MM.1S (cell line): ENCODE measurements around the gene TMEM125.

Experiments
- DNase-seq: peaks from one replicate; pipeline ENCODE4 v3.0.0-alpha.2; 2015
- H2AFZ ChIP-seq: fragments of 300-600 bp; sonication (generic); 2 replicates; pipeline ENCODE4 v1.6.0; 2016; ENCODE audit warnings: antibody characterized with exemption, low read length
- H3F3A ChIP-seq: fragments of 300-600 bp; sonication (generic); 2 replicates; pipeline ENCODE4 v1.6.1; 2016; ENCODE audit warnings: mild to moderate bottlenecking, antibody characterized with exemption, low read length, moderate library complexity, mixed read lengths; ENCODE audit not compliant: insufficient read depth
- H3K27ac ChIP-seq: fragments of 300-600 bp; sonication (generic); 2 replicates; pipeline ENCODE4 v1.5.1; 2016; ENCODE audit warnings: mild to moderate bottlenecking, low read length
- H3K27me3 ChIP-seq: fragments of 300-600 bp; sonication (generic); replicated peaks from 2 replicates; pipeline ENCODE4 v1.6.0; 2016; ENCODE audit warnings: low read length; ENCODE audit not compliant: insufficient read depth
- H3K36me3 ChIP-seq: fragments of 300-600 bp; sonication (generic); replicated peaks from 2 replicates; pipeline ENCODE4 v1.6.1; 2016; ENCODE audit warnings: mild to moderate bottlenecking, low read length, mixed read lengths; ENCODE audit not compliant: insufficient read depth
- H3K4me1 ChIP-seq: fragments of 300-600 bp; sonication (generic); 2 replicates; pipeline ENCODE4 v1.6.1; 2016; ENCODE audit warnings: low read length, mixed read lengths
- H3K4me2 ChIP-seq: fragments of 300-600 bp; sonication (generic); 2 replicates; pipeline ENCODE4 v1.6.0; 2016; ENCODE audit warnings: low read depth, low read length
- H3K4me3 ChIP-seq: fragments of 300-600 bp; sonication (generic); 2 replicates; pipeline ENCODE4 v1.5.1; 2016; ENCODE audit warnings: low read length, mixed read lengths
- H3K79me2 ChIP-seq: fragments of 300-600 bp; sonication (generic); 2 replicates; pipeline ENCODE4 v1.6.1; 2016; ENCODE audit warnings: mixed run types, low read length, mixed read lengths
- H3K9ac ChIP-seq: fragments of 300-600 bp; sonication (generic); 2 replicates; pipeline ENCODE4 v1.6.1; 2016; ENCODE audit warnings: low read length, mixed read lengths
- H3K9me2 ChIP-seq: fragments of 300-600 bp; sonication (generic); replicated peaks from 2 replicates; pipeline ENCODE4 v1.6.1; 2016; ENCODE audit warnings: mild to moderate bottlenecking, low read length, mixed read lengths; ENCODE audit not compliant: insufficient read depth
- H3K9me3 ChIP-seq: fragments of 300-600 bp; sonication (generic); replicated peaks from 2 replicates; pipeline ENCODE4 v1.6.1; 2016; ENCODE audit warnings: mild to moderate bottlenecking, low read length, mixed read lengths; ENCODE audit not compliant: insufficient read depth
- H4K20me1 ChIP-seq: fragments of 300-600 bp; sonication (generic); 2 replicates; pipeline ENCODE4 v1.6.1; 2016; ENCODE audit warnings: mild to moderate bottlenecking, low read length, moderate library complexity, mixed read lengths; ENCODE audit not compliant: insufficient read depth
- EZH2 ChIP-seq: fragments of 300-600 bp; sonication (generic); optimal IDR thresholded peaks from 2 replicates; pipeline ENCODE3; 2017; ENCODE audit warnings: low read depth, mild to moderate bottlenecking, antibody characterized with exemption, low read length, mixed read lengths
- EZH2phosphoT487 ChIP-seq: fragments of 300-600 bp; sonication (generic); IDR thresholded peaks from 2 replicates; pipeline ENCODE4 v1.6.1; 2018; ENCODE audit warnings: antibody characterized with exemption, low read length
- TF ChIP-seq, protein P1 (sequence below): fragments of 300-600 bp; sonication (generic); IDR thresholded peaks from 2 replicates; pipeline ENCODE4 v1.5.1; 2016; ENCODE audit warnings: antibody characterized with exemption, low read length, mixed read lengths

Gene TMEM125

DNA sequence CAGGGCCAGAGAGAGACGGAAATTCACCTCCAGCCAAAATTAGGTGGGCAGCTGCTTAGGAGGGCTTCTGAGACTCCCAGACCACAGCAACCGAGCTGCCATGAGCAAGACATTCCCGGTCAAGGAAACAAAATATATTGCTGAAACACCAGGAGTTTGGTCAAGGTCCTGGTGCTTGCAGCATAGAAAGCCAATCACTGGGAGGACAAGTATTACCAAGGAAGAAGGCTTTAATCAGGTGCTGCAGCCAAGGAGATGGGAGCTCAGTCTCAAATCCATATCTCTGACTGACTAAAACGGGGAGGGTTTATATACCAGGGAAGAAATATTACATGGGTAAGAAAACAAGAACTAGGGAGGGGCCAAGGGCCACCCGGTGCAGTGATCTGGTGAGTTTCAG, 18.8 kb upstream of the TMEM125 start:
- Histone ChIP-seq H3K4me2 (no peak overlapping the region), H4K20me1 (no peaks in the 10 kb centered on the region), H3K4me3 (no peak overlapping the region), H3K9me2 (no peaks in the 10 kb centered on the region), H3K27me3 (no peaks in the 10 kb centered on the region), H3K79me2 (no peaks in the 10 kb centered on the region), H3F3A (no peaks in the 10 kb centered on the region), H3K9me3 (no peaks in the 10 kb centered on the region), H3K36me3 (no peaks in the 10 kb centered on the region), H3K27ac (no peak overlapping the region), H2AFZ (no peak overlapping the region), H3K9ac (no peak overlapping the region), H3K4me1 (no peaks in the 10 kb centered on the region)
- TF ChIP-seq EZH2phosphoT487, result no peak
- TF ChIP-seq EZH2, result no peak
- TF ChIP-seq, protein P1, sequence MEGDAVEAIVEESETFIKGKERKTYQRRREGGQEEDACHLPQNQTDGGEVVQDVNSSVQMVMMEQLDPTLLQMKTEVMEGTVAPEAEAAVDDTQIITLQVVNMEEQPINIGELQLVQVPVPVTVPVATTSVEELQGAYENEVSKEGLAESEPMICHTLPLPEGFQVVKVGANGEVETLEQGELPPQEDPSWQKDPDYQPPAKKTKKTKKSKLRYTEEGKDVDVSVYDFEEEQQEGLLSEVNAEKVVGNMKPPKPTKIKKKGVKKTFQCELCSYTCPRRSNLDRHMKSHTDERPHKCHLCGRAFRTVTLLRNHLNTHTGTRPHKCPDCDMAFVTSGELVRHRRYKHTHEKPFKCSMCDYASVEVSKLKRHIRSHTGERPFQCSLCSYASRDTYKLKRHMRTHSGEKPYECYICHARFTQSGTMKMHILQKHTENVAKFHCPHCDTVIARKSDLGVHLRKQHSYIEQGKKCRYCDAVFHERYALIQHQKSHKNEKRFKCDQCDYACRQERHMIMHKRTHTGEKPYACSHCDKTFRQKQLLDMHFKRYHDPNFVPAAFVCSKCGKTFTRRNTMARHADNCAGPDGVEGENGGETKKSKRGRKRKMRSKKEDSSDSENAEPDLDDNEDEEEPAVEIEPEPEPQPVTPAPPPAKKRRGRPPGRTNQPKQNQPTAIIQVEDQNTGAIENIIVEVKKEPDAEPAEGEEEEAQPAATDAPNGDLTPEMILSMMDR, result no peak
- DNase-seq, result no peak

- H4K20me1 ChIP-seq, result no peaks in the 10 kb centered on the region
- no peaks in the 10 kb centered on the region for H3K36me3 ChIP-seq
- TF ChIP-seq EZH2phosphoT487 (no peak), EZH2 (no peak)
- TF ChIP-seq, protein P1, result no peak
- H3K9me2 ChIP-seq, result no peaks in the 10 kb centered on the region
- no peak overlapping the region for H3K4me2 ChIP-seq
- H3K9ac ChIP-seq, result no peak overlapping the region
- H3F3A ChIP-seq, result no peaks in the 10 kb centered on the region
- no peaks in the 10 kb centered on the region for H3K27me3 ChIP-seq
- H3K9me3 ChIP-seq, result no peaks in the 10 kb centered on the region
- no peaks in the 10 kb centered on the region for H3K79me2 ChIP-seq
- H3K4me3 ChIP-seq, result no peak overlapping the region
- H2AFZ ChIP-seq, result no peak overlapping the region
- H3K4me1 ChIP-seq, result no peaks in the 10 kb centered on the region
- no peak overlapping the region for H3K27ac ChIP-seq
- no peak for DNase-seq
Observed at GRCh38 chr1:43252225-43252624, 17.6 kb upstream of the TMEM125 start.

GRCh38 chr1:43253173-43253572, 16.6 kb upstream of the TMEM125 start:
- Histone ChIP-seq H3F3A (no peaks in the 10 kb centered on the region), H3K36me3 (no peaks in the 10 kb centered on the region), H3K4me2 (no peak overlapping the region), H3K9ac (no peak overlapping the region), H4K20me1 (no peaks in the 10 kb centered on the region), H3K27ac (no peak overlapping the region), H3K27me3 (no peaks in the 10 kb centered on the region), H3K4me1 (no peaks in the 10 kb centered on the region), H3K9me3 (no peaks in the 10 kb centered on the region), H2AFZ (no peak overlapping the region), H3K4me3 (no peak overlapping the region), H3K9me2 (no peaks in the 10 kb centered on the region), H3K79me2 (no peaks in the 10 kb centered on the region)
- DNase-seq, result no peak
- TF ChIP-seq, protein P1, result no peak
- no peak for TF ChIP-seq EZH2
- no peak for TF ChIP-seq EZH2phosphoT487
